SK-N-SH (cell line): ENCODE measurements around the gene LMTK2. TPM values are rescaled to one million over a fixed set of nuclear protein-coding genes. Genes with fewer than 3 reads are reported as not detected.

Experiments
- CTCF ChIA-PET: fragments of 300-600, 350-600 bp; formaldehyde crosslinking; extraction: SDS; loops from one replicate; lab custom pipeline; 2021; lab: Yijun Ruan, JAX
- POLR2A ChIA-PET: fragments of 350-600 bp; sonication (Branson Sonifier 250); formaldehyde crosslinking; extraction: SDS; loops from one replicate; lab custom pipeline; 2020; ENCODE audit warnings: antibody characterized with exemption, inconsistent platforms; lab: Yijun Ruan, JAX
- DNase-seq: peaks from one replicate; pipeline ENCODE4 v3.0.0; 2012
- H2AFZ ChIP-seq: fragments of 200-600 bp; sonication (generic); 2 replicates; pipeline ENCODE4 v1.8.1; 2016; ENCODE audit warnings: antibody characterized with exemption, mild to moderate bottlenecking, low read depth
- H3F3A ChIP-seq: fragments of 200-600 bp; sonication (generic); replicated peaks from 2 replicates; pipeline ENCODE3; 2016; ENCODE audit warnings: antibody characterized with exemption, mild to moderate bottlenecking; ENCODE audit not compliant: insufficient read depth
- H3K27ac ChIP-seq, 2 experiments: fragments of 200-500 bp in 1 of 2; fragments of 200-600 bp in 1 of 2; sonication (Bioruptor generic) in 1 of 2; sonication (generic), shearing (Covaris generic) in 1 of 2; 2 replicates each; pipeline versions ENCODE4 v1.5.1 to v1.6.1; 2014 to 2016; ENCODE audit warnings: low read depth in 2 of 2, inconsistent platforms in 1 of 2, low read length in 1 of 2, mild to moderate bottlenecking in 1 of 2, mixed read lengths in 1 of 2
- H3K27me3 ChIP-seq: fragments of 200-600 bp; sonication (generic), shearing (Covaris generic); 2 replicates; pipeline ENCODE4 v1.6.1; 2016; ENCODE audit warnings: mixed run types; ENCODE audit not compliant: insufficient read depth
- H3K36me3 ChIP-seq, 2 experiments: fragments of 200-500 bp in 1 of 2; fragments of 200-600 bp in 1 of 2; sonication (Bioruptor generic) in 1 of 2; sonication (generic) in 1 of 2; replicated peaks in 1 of 2; 2 replicates each; pipeline versions ENCODE3 to v1.5.1; 2014 to 2016; ENCODE audit warnings: low read length in 1 of 2, mild to moderate bottlenecking in 1 of 2; ENCODE audit not compliant: insufficient read depth in 2 of 2, control insufficient read depth in 1 of 2
- H3K4me1 ChIP-seq, 2 experiments: fragments of 200-500 bp in 1 of 2; fragments of 200-600 bp in 1 of 2; sonication (Bioruptor generic) in 1 of 2; sonication (generic), shearing (Covaris generic) in 1 of 2; 2 replicates each; pipeline versions ENCODE4 v1.5.1 to v1.6.1; 2014 to 2016; ENCODE audit warnings: low read depth in 1 of 2, low read length in 1 of 2, mixed run types in 1 of 2; ENCODE audit not compliant: insufficient read depth in 2 of 2, control insufficient read depth in 1 of 2
- H3K4me2 ChIP-seq: fragments of 200-600 bp; sonication (generic), shearing (Covaris generic); 2 replicates; pipeline ENCODE4 v1.6.1; 2017; ENCODE audit warnings: mixed run types
- H3K4me3 ChIP-seq, 2 experiments: fragments of 200-500 bp in 1 of 2; fragments of 200-600 bp in 1 of 2; sonication (Bioruptor generic) in 1 of 2; sonication (generic), shearing (Covaris generic) in 1 of 2; 2 replicates each; pipeline versions ENCODE4 v1.5.1 to v1.8.1; 2014 to 2016; ENCODE audit warnings: low read depth in 2 of 2, inconsistent platforms in 1 of 2, low read length in 1 of 2, mild to moderate bottlenecking in 1 of 2, mixed read lengths in 1 of 2, moderate library complexity in 1 of 2
- H3K79me2 ChIP-seq: fragments of 200-600 bp; sonication (generic); 2 replicates; pipeline ENCODE4 v1.8.1; 2017; ENCODE audit warnings: mild to moderate bottlenecking; ENCODE audit not compliant: insufficient read depth
- H3K9ac ChIP-seq: fragments of 200-600 bp; sonication (generic); 2 replicates; pipeline ENCODE4 v1.6.1; 2017; ENCODE audit warnings: mixed run types
- H3K9me2 ChIP-seq: fragments of 200-600 bp; sonication (generic); 2 replicates; pipeline ENCODE4 v1.6.1; 2017; ENCODE audit warnings: mixed run types
- H3K9me3 ChIP-seq: fragments of 200-600 bp; sonication (generic); 2 replicates; pipeline ENCODE4 v1.6.1; 2017; ENCODE audit warnings: mixed run types, mild to moderate bottlenecking, moderate library complexity
- H4K20me1 ChIP-seq: fragments of 200-600 bp; sonication (generic); 2 replicates; pipeline ENCODE4 v1.6.1; 2017; ENCODE audit warnings: mild to moderate bottlenecking, mixed run types; ENCODE audit not compliant: insufficient read depth
- CHD2 ChIP-seq: fragments of 150-350 bp; IDR thresholded peaks from 2 replicates; pipeline ENCODE4 v1.6.1; 2018; ENCODE audit warnings: low read length; ENCODE audit not compliant: partially characterized antibody
- ELF1 ChIP-seq: IDR thresholded peaks from 2 replicates; pipeline ENCODE4 v1.4.0; 2012
- EP300 ChIP-seq, 2 experiments: IDR thresholded peaks; 2 replicates each; pipeline versions ENCODE4 v1.4.0 to v1.6.1; 2012; ENCODE audit warnings: borderline replicate concordance in 1 of 2, low read depth in 1 of 2, low read length in 1 of 2
- EZH2phosphoT487 ChIP-seq: fragments of 200-600 bp; sonication (generic); IDR thresholded peaks from 2 replicates; pipeline ENCODE4 v1.6.1; 2017; ENCODE audit warnings: low read depth, mixed run types, mild to moderate bottlenecking, antibody characterized with exemption, moderate library complexity, borderline replicate concordance
- FOSL2 ChIP-seq: IDR thresholded peaks from 2 replicates; pipeline ENCODE4 v1.4.0; 2012; ENCODE audit warnings: low read depth, mild to moderate bottlenecking, moderate library complexity, borderline replicate concordance
- FOXM1 ChIP-seq: IDR thresholded peaks from 2 replicates; pipeline ENCODE4 v1.4.0; 2012; ENCODE audit warnings: low read depth, mild to moderate bottlenecking
- GABPA ChIP-seq: IDR thresholded peaks from 2 replicates; pipeline ENCODE4 v1.4.0; 2012; ENCODE audit warnings: low read depth, mild to moderate bottlenecking
- IRF3 ChIP-seq: fragments of 150-350 bp; IDR thresholded peaks from 2 replicates; pipeline ENCODE4 v1.6.1; 2016; ENCODE audit warnings: mild to moderate bottlenecking, low read depth, low read length
- JUND ChIP-seq: IDR thresholded peaks from 2 replicates; pipeline ENCODE4 v1.4.0; 2012
- MEF2A ChIP-seq: IDR thresholded peaks from 2 replicates; pipeline ENCODE4 v1.4.0; 2012; ENCODE audit warnings: low read depth, borderline replicate concordance
- RCOR1 ChIP-seq: fragments of 150-350 bp; IDR thresholded peaks from 2 replicates; pipeline ENCODE4 v1.6.1; 2017; ENCODE audit warnings: antibody characterized with exemption, low read length
- RFX5 ChIP-seq: IDR thresholded peaks from 2 replicates; pipeline ENCODE4 v1.6.1; 2012; ENCODE audit warnings: mild to moderate bottlenecking, improper control_type of control experiment, low read length
- RXRA ChIP-seq: IDR thresholded peaks from 2 replicates; pipeline ENCODE4 v1.4.0; 2012; ENCODE audit warnings: low read depth, mild to moderate bottlenecking, borderline replicate concordance
- TAF1 ChIP-seq: IDR thresholded peaks from 2 replicates; pipeline ENCODE4 v1.6.1; 2012; ENCODE audit warnings: low read depth, mild to moderate bottlenecking, low read length, moderate library complexity, borderline replicate concordance
- TEAD4 ChIP-seq: IDR thresholded peaks from 2 replicates; pipeline ENCODE4 v1.4.0; 2012; ENCODE audit warnings: mild to moderate bottlenecking, borderline replicate concordance; ENCODE audit not compliant: insufficient read depth
- USF2 ChIP-seq: fragments of 150-350 bp; IDR thresholded peaks from 2 replicates; pipeline ENCODE4 v1.6.1; 2017; ENCODE audit warnings: antibody characterized with exemption, low read length, low read depth, borderline replicate concordance
- YY1 ChIP-seq: IDR thresholded peaks from 2 replicates; pipeline ENCODE4 v1.4.0; 2012; ENCODE audit warnings: low read depth, mild to moderate bottlenecking
- ZBTB33 ChIP-seq: IDR thresholded peaks from 2 replicates; pipeline ENCODE4 v1.4.0; 2012; ENCODE audit warnings: low read depth, borderline replicate concordance
- WGBS: methylation state at CpG from one replicate; pipeline ENCODE4 v1.1.6; 2017; ENCODE audit warnings: low lambda C conversion rate; 5-methylcytosine and 5-hydroxymethylcytosine counted together
- polyA plus RNA-seq, 3 experiments: library from polyadenylated mRNA; depleted of rRNA; stranded (reverse); fragments of >200 nt; gene quantifications; 2 replicates each; pipeline ENCODE4 v1.2.3, GENCODE V29; 2012

Gene LMTK2
- polyA plus RNA-seq, 1 of the 3 experiments (the other 2 are of a cell fraction) = 9.0 TPM

GRCh38 chr7:98241674-98242241 is 135.1 kb downstream of the LMTK2 start (continued):
- no peak for TF ChIP-seq USF2
- no peak for TF ChIP-seq YY1
- TF ChIP-seq RFX5 = no peak

GRCh38 chr7:98242342-98242741 is 135.7 kb downstream of the LMTK2 start:
- Histone ChIP-seq H3K36me3 (peaks cover 8 to 10% of the 10 kb centered on the region in 2 experiments), H3K27me3 (no peaks in the 10 kb centered on the region), H3K9me3 (no peaks in the 10 kb centered on the region), H3K9ac (no peak overlapping the region), H3K9me2 (no peaks in the 10 kb centered on the region), H3K4me1 (no peaks in the 10 kb centered on the region), H2AFZ (no peak overlapping the region), H3K27ac (no peak overlapping the region), H3K79me2 (0 out of 2 replicates have a peak, but pooled peaks cover 3% of the 10 kb centered on the region), H3K4me2 (no peak overlapping the region), H4K20me1 (no peaks in the 10 kb centered on the region), H3K4me3 (no peak overlapping the region), H3F3A (no peaks in the 10 kb centered on the region)
- ChIA-PET CTCF (interaction anchor here (0.6 to 2.7 kb wide), 7 partner anchors 8 to 220 kb away, joined by 3 to 24 read pairs (median 4); partner anchors contain the start of gene LMTK2), POLR2A (no interaction called here)
- WGBS = 93% methylated on average over 1 of the region's 1 CpG
- DNase-seq = no peak
- TF ChIP-seq RFX5 = no peak
- TF ChIP-seq CHD2 = no peak
- no peak for TF ChIP-seq IRF3
- TF ChIP-seq FOXM1 = no peak
- no peak for TF ChIP-seq TAF1
- no peak for TF ChIP-seq RCOR1
- TF ChIP-seq ELF1 = no peak
- TF ChIP-seq EZH2phosphoT487 = no peak
- TF ChIP-seq ZBTB33 = no peak
- TF ChIP-seq YY1 = no peak
- no peak for TF ChIP-seq EP300 (IDR thresholded peaks at IDR 0.05; ENCODE audit: borderline replicate concordance in 1 of 2, low read depth in 1 of 2, low read length in 1 of 2)
- TF ChIP-seq JUND = no peak
- TF ChIP-seq FOSL2 = no peak
- no peak for TF ChIP-seq MEF2A
- no peak for TF ChIP-seq GABPA
- TF ChIP-seq TEAD4 = no peak
- no peak for TF ChIP-seq RXRA
